SK-N-SH (cell line): ENCODE data around the gene USP6.
"Not testable (repeated sequence)": the region's sequence is repeated elsewhere in the genome, so short reads cannot be mapped to it uniquely, and the experiment has no call there.

Source experiments
- EP300 ChIP-seq, 2 experiments: IDR thresholded peaks; 2 replicates each; pipeline versions ENCODE4 v1.4.0 to v1.6.1; 2012; ENCODE audit warnings: borderline replicate concordance in 1 of 2, low read depth in 1 of 2, low read length in 1 of 2
- JUND ChIP-seq: IDR thresholded peaks from 2 replicates; pipeline ENCODE4 v1.4.0; 2012
- REST ChIP-seq: IDR thresholded peaks from 2 replicates; pipeline ENCODE4 v1.6.1; 2012; ENCODE audit warnings: mild to moderate bottlenecking, low read depth, low read length, moderate library complexity

GRCh38 chr17:5146122-5146521, 30.3 kb downstream of the USP6 start:
- TF ChIP-seq JUND; EP300 (IDR thresholded peaks at IDR 0.05; ENCODE audit: borderline replicate concordance in 1 of 2, low read depth in 1 of 2, low read length in 1 of 2); REST: not testable (repeated sequence)
